GM18951 (cell line): ENCODE data around the gene AVEN.

Experiments
- POLR2A ChIP-seq: IDR thresholded peaks from 4 replicates; pipeline ENCODE4 v1.6.1; 2011; ENCODE audit warnings: mild to moderate bottlenecking; ENCODE audit not compliant: insufficient read length, insufficient read depth; ENCODE audit errors: extremely low read depth
- in situ Hi-C: fragments of 300-500 bp; cut with MboI; formaldehyde crosslinking; loops from one replicate; pipeline ENCODE4 v1.12.0; 2022; ENCODE audit warnings: low sequenced_read_pairs, mixed read lengths, inconsistent platforms; ENCODE audit not compliant: unreplicated experiment

The AVEN gene

DNA sequence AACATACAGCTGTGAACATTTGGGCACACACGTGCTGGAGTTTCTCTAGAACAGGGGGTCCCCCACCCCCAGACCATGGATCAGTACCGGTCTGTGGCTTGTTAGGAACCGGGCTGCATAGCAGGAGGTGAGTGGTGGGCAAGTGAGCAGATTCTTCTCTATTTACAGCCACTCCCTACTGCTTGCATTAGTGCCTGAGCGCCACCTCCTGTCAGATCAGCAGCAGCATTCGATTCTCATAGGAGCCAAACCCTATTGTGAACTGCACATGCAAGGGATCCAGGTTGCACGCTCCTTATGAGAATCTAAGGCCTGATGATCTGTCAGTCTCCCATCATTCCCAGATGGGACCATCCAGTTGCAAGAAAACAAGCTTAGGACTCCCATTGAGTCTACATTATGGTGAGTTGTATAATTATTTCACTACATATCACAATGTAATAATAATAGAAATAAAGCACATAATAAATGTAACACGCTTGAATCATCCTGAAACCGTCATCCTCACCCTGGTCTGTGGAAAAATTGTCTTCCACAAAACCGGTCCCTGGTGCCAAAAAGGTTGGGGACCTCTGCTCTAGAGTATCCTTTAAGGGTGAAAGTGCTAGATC is 44.9 kb downstream of the AVEN start:
- in situ Hi-C loops: no loop called here

DNA sequence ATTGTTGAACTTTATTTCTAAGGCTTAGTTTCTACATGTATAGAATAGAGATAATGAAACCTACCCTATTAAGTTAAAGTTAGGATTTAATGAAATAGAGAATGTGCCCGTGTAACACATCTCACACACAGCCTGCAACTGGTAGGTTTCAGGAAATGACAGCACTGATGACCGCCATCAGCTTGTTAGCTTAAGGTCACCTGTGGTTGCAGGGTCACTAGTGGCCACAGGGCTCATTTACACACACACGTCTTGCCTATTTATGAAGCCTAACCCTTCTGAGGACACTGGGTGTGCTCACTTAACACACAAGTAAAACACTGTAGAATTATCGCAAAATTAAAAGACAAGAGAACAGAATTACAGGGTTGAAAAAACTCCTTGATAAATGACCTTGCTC is 50.6 kb downstream of the AVEN start:
- in situ Hi-C loops: no loop called here

More for the DNA sequence above, 44.9 kb downstream of the AVEN start:
- no peak for TF ChIP-seq POLR2A

DNA sequence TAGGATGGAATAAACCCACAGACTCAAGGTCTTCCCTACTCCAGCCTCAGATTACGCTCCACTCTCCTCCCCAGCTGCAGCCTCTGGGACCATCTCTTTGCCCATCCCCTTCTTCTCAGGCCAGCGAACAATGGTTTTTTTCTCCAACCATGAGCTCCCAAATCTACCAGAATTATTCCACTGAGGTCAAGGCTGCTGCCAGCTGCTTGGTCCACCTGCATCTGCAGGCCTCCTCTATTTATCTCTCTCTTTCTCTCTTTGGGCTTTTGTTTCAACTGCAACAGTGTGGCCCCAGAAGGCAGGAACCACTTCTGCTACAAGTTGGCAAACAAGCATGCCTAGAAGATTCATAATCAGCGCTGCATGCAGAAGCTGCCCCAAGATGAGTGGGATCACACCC is 51.6 kb downstream of the AVEN start:
- in situ Hi-C loops: no loop called here
- no peak for TF ChIP-seq POLR2A

More for the DNA sequence above, 50.6 kb downstream of the AVEN start:
- TF ChIP-seq POLR2A: no peak

DNA sequence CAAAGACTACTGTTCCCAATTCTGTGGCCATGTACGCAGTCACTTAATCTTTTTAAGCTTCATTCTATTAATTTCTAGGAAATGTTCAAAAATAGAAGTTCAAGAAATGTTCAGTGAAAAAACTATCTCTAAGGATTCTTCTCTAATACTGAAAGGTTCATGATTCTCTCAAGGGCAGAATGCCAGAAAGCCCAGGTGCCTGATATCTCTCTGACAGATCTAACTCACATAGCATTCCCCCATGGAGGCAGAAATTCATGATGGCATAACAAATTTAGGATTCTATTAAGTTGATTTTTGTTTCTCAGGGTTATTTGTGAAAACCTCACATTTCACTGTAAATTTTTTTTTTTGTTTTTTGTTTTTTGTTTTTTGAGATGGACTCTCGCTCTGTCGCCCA is 53.3 kb downstream of the AVEN start:
- TF ChIP-seq POLR2A: no peak
- in situ Hi-C loops: no loop called here

DNA sequence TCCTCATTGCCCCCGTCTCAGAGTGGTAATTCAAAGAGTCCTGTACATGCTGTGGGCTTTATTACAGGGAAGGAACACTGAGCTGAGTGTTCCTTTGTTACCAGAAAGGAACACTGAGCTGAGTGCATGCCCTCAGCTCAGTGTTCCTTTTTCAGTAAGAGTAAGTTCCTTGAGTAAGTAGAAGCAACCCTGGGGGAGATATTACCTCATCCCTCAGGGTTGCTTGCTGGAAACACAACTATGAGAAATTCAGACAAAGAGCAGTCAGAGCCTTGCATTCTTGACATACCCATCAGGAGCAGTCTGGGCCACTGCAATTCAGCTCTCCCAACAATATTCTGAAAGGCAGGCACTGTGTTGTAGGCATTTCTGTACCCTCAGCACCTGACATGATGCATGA is 53.7 kb downstream of the AVEN start:
- TF ChIP-seq POLR2A: no peak
- in situ Hi-C loops: no loop called here

DNA sequence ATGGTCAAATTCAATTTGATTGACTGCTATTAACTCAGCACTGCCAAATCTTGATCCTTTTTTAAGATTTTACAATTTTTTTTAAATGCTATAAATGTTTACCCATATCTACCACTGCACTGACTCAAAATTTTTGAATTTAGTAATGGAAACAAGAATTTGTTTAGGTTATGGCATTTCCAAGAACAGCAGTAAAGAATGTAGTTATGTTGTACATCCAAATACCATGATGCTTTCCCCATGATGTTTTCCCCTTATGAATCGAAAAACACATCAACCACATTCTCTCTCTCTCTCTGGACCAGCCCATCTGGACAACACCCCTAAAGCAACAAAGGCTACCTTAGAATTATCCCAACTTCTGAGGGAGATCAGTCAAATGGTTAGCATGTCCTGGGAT is 56.5 kb downstream of the AVEN start:
- in situ Hi-C loops: no loop called here
- TF ChIP-seq POLR2A: no peak

DNA sequence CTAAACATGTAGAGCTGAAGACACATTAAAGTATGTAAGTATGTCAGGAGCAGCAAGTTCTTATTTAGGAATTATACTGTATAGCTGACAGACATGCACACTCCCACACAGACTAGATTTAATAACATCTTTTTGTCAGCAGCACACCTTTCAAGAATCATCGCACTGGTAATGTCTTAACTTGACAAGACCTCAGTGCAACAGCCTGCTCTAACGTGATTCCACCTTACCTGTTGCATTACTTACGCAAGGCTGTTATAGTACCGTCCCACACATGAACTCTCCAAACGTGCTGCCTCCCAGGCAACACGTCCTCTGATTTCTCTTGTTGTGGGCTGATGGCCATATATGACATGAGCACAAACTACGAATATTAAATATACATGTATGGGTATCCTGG is 58.8 kb downstream of the AVEN start:
- TF ChIP-seq POLR2A: no peak
- in situ Hi-C loops: no loop called here

DNA sequence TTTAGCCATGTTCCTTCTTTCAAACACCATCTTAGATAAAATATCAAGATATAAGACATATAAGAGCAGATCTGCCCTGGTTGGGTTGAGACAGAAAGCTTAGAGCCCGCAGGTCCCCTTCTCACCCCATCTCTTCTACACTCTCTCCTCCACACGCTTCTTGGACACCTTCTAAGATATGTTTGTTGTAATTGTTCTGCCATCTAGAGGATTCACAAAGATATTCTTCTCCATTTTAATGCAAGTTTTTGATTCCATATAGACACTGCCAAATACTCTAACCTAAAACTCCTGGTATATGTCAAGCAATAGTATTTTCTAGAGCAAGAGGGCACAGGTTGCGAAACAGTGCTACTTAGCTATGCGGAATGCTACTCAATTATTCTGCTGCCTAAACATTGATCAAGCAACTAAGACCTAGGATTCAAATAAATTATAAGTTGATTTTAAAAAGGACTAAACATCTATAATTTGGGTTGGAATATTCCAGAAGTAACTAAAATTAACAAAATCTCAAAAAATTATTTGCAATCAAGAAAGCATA is 63.9 kb downstream of the AVEN start:
- TF ChIP-seq POLR2A: no peak
- in situ Hi-C loops: no loop called here

DNA sequence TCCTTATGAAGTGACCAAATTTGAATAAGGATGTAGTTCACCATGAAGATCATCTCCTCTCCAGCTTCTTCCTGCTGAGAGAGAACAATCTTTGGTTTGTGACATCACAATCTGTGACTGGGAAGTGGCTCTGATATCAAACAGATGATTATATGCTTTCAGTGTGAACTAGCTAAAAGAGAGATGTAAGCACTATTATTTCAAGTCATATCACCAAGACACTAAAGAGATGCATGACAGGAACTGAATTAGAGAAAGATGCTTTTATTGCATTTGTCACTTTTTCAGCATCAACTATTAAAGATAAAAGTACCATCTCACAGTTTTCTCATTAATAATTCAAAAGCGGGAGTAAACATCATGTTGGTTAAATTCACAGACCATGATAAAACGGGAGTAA is 67.2 kb downstream of the AVEN start:
- in situ Hi-C loops: no loop called here

DNA sequence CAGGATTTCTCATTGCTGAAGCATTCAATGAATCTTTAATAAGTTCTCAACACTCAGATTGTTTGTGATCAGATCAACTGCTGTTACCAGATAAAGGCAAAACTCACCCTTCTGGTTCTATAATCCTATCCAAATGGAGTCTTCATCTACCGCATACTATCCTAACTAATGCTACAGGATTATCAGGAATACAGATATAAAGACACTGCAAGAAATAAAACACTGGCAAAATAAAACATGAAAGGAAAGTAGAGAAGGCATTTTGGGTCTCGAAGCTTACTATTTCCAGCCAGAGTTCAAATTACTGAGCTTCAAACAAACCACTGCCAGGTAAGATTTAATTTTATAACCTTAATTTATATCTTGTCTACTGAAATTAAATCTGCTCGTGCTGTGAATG is 70.2 kb downstream of the AVEN start:
- TF ChIP-seq POLR2A: no peak
- in situ Hi-C loops: no loop called here

More for the DNA sequence above, 67.2 kb downstream of the AVEN start:
- TF ChIP-seq POLR2A: no peak

DNA sequence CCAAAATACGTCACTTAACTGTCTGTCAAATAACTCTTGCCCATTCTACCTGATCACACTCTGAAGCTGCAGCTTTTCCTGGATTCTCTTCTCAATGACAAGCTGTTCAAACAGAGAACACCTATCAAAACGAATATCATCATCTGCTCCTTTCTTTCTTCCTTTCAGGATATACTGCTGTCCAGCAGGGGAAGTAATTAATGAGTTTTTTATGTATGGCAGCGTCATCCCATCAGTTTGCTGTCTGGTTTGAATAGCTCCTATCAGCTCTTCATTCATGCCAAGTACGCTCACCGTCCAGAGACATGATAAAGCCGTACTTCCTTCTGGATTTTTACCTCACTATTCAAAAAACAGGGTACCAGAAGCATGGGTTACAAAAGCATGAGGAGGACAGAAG is 70.8 kb downstream of the AVEN start, which contains the start of gene CHRM5:
CHRM5 (plus strand) TSS at position 274 of the 400 bp plus-strand sequence. CDS start 94,221 bp downstream, outside the sequence.
- in situ Hi-C loops: no loop called here

DNA sequence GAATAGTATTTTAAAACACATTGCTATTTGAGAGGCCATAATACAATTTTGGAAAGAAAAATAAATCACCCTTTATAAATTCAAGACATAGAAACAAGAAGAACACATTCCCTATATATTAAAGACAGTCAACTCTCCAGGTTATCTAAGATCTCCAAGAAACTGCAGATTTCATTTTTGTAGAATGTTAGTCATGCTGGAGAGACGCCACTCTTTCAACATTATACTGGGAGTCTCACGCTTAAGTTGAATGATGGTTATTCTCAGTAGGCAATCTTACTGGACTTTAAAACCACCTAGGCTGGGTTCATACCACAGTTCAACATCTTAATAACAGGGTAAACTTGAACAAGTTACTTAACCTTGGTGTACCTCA is 74.4 kb downstream of the AVEN start:
- in situ Hi-C loops: no loop called here
- TF ChIP-seq POLR2A: no peak

More for the DNA sequence above, 70.8 kb downstream of the AVEN start, which contains the start of gene CHRM5:
- no peak for TF ChIP-seq POLR2A

DNA sequence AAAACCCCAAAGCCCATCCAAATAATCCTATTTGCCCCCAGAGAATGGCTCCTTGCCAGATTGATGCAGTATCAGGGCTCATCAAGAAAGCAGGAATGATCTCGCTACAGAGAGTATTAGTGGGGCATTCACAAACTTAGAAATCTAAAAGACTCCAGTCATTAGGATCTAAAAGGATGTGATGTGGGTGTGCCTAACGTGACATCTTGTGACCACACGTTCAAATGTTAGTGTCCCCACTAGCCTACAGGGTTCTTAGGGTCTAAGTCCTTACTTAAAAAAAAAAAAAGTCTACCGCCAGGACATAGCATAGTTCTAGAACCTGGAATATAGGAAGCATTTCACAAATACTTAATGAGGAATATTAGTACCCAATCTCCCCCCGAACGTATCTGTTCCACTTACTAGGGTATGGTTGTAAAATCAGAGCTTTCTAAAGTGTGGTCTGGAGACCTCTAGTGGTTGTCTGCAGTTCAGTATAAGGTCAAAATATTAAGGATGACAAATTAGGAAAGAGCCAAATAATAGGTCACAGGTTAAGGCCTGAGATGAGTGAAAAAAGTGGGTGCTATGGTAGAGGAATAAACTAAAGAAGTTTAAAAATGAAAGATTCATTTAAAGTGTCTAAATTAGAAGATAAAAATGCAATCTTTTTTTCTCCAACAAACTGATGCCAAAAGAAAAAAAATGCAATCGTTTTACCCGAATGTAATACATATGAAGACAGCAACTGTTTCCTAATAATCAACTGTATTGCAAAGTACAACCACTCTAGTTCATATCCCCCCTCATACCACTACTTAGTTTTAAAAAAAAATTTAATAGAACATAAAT is 75.0 kb downstream of the AVEN start:
- TF ChIP-seq POLR2A: no peak

DNA sequence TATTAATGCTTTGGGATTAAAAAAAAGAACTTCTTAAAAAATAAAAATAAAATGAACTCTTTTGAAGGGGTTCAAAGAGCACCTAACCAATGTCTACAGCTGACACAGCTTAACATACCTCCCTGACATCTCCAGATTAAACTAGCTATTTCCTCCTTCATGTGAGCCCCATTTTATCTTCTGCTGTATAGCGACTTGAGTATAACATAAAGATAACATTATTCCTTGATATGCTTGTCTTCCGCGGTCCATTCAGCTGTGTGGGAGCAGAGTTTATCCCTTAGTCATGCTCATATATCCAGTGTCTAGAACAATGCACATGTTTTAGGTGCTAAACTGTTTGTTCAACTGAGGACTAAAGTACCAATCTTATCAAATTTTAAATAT is 78.5 kb downstream of the AVEN start:
- no peak for TF ChIP-seq POLR2A
- in situ Hi-C loops: no loop called here

More for the DNA sequence above, 75.0 kb downstream of the AVEN start:
- in situ Hi-C loops: no loop called here
